Ammon's horn (tissue), 1 donor: ENCODE measurements around the gene LPGAT1.
"Not testable (repeated sequence)": the region's sequence is repeated elsewhere in the genome, so short reads cannot be mapped to it uniquely, and the experiment has no call there.

ENCODE experiments used
- DNase-seq: peaks from one replicate; pipeline ENCODE4 v3.0.0-alpha.2; 2016; ENCODE audit warnings: low spot score

Gene LPGAT1, protein sequence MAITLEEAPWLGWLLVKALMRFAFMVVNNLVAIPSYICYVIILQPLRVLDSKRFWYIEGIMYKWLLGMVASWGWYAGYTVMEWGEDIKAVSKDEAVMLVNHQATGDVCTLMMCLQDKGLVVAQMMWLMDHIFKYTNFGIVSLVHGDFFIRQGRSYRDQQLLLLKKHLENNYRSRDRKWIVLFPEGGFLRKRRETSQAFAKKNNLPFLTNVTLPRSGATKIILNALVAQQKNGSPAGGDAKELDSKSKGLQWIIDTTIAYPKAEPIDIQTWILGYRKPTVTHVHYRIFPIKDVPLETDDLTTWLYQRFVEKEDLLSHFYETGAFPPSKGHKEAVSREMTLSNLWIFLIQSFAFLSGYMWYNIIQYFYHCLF

DNA sequence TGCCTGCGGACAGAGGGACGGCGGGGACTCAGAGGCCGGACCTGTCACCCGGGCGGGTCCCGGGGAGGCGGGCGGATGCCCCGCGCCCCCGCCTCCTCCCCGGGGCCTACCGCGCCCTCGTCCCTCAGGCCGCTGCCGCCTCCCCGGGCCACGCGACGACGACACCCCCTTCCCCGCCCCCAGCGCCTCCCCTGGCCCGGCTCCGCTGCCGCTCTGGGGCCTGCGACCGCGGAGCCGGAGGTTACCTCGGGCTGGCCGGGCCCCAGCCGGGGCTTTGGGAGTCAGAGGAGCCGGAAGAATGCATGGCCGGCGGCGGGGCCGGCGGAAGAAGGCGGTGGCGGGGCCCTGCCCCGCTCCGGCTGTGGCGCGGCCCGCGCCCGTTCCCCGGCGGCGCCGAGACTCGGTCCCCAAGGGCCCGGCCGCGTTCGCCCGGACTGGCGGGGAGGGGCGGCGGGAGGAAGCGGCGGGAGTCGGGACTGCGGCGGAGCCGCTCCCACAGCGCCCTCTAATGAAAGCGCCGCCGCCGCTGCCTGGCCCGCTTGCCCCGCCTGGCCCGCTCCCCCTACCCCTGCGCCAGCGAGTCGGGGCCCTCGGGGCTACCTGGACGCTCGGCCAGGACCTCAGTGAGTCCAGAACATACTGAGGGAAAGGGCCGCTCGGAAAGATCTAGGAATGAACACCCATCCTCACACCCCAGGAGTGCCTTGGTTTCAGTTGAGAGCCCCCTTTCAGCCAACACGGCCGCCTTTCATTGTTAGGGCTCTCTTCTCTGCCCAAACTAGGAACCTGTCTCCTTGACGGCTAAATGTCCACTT is at the start of gene LPGAT1:
Gene LPGAT1 (minus strand): TSS at position 436 of the 815 bp plus-strand sequence. CDS start 1,467 bp downstream, outside the sequence.
- DNase-seq = peak; percentile 80

DNA sequence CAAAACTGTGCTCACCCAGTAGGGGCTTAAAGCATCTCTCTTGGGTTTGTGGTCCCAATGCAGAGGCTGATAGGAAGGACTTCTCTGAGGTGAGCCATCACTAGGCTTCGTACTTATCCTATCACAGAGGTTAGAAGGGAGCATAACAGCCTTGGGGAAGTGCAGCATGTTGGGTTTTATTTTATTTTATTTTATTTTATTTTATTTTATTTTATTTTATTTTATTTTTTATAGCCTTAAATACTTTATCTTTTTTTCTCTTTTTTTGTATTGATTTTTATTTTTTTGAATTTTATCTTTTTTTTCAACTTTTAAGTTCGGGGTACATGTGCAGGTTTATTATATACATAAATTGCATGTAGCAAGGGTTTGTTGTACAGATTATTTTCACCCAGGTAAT is 48.9 kb upstream of the LPGAT1 start:
- DNase-seq = no peak

GRCh38 chr1:211876851-211877590 is 46.5 kb upstream of the LPGAT1 start:
- DNase-seq = peak; percentile 40

GRCh38 chr1:211875541-211875940 is 45.0 kb upstream of the LPGAT1 start:
- DNase-seq = no peak

DNA sequence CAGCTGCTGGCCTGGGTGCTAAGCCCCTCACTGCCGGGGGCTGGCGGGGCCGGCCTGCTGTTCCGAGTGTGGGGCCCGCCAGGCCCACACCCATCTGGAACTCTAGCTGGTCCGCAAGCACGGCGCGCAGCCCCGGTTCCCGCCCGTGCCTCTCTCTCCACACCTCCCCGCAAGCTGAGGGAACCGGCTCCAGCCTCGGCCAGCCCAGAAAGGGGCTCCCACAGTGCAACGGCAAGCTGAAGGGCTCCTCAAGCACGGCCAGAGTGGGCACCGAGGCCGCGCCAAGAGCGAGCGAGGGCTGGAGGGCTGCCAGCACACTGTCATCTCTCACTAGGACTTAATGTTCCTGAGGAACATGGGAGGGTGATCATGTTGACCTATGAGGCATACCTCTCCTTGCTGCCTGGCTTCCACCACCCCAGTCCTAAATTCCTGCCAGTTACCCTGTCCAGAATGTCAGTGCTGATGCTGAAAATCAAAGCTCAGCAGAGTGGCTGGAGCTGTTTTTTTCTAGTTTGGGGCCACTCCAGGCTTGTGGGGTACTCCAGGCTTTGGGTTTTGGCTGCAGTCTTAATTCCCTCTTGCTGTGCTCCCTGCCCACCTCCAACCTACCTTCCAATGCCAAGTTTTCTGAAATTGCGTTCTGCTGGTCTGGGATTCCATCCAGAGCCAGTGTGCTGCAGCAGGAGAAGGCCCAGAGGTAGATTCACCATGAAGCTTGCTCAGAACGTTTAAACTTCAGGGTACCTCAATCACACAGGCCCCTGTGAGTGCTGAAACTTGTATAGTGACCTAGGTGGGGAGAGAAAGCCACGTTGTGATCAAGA is 44.2 kb upstream of the LPGAT1 start:
- DNase-seq = peak; percentile 37

DNA sequence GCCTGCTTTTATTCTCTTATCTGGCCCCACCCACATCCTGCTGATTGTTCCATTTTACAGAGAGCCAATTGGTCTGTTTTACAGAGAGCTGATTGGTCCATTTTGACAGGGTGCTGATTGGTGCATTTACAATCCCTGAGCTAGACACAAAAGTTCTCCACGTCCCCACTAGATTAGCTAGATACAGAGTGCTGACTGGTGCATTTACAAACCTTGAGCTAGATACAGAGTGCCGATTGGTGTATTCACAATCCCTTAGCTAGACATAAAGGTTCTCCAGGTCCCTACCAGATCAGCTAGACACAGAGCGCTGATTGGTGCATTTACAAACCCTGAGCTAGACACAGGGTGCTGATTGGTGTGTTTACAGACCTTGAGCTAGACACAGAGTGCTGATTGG is 43.2 kb upstream of the LPGAT1 start:
- not testable (repeated sequence) for DNase-seq

- DNase-seq = no peak
These were observed 39.6 kb upstream of the LPGAT1 start for GRCh38 chr1:211870156-211870555.

DNA sequence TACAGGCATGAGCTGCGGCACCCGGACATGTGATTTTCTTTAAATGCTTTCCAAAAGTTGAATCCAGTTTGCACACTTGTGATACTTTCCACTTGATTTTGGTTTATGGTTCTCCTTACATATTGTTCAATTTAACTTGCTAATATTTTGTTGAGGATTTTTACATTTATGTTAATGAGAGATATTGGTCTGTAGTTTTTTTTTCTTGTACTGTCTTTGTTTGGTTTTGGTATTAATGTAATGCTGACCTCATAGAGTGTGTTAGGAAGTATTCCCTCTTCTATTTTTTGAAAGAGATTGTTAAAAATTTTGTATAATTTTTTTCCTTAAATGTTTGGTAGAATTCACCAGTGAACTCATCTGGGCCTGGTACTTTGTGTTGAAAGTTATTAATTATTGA is 34.6 kb upstream of the LPGAT1 start:
- no peak for DNase-seq

- DNase-seq = no peak
These were observed 28.8 kb upstream of the LPGAT1 start for GRCh38 chr1:211859405-211859804.

DNA sequence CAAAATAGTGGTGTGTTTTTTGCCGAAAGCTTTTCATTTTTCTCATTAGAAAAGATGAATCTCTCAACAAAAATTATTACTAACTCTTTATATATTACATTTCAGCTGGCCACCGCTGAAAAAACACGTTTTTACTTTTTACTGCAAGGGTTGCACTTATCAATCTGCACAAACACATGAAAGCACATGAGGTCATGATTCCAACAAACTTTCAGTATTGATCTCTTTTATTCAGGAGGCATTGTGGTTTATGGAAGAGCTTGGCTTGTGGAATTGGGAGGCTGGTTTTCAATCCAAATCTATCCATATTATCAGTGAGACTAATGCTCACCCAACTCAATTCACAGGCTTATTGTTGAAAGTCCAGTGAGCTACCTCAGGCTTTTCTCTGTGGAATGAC is 20.6 kb upstream of the LPGAT1 start:
- DNase-seq = no peak

GRCh38 chr1:211843507-211844298 is 13.1 kb upstream of the LPGAT1 start:
- DNase-seq = no peak

DNA sequence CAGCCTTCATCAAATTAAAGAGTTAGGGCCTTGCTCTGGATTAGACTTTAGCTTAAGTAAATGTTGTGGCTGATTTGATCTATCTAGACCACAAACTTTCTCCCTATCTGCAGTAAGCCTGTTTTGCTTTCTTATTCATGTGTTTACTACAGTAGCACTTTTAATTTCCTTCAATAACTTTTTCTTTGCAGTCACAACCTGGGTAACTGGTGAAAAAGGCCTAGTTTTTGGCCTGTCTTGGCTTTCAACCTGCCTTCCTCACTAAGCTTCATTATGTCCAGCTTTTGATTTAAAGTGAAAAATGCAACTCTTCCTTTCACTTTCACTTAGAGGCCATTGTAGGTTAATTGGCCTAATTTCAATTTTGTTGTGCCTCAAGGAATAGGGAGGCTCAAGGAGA is 12.5 kb upstream of the LPGAT1 start:
- DNase-seq = no peak

GRCh38 chr1:211842518-211842917 is 12.0 kb upstream of the LPGAT1 start:
- DNase-seq = no peak

- DNase-seq = no peak
These were observed 8.5 kb upstream of the LPGAT1 start for GRCh38 chr1:211839106-211839505.

GRCh38 chr1:211833174-211833820 is 2.7 kb upstream of the LPGAT1 start:
- DNase-seq = no peak

- no peak for DNase-seq
These were observed 2.1 kb upstream of the LPGAT1 start for GRCh38 chr1:211832661-211833060.

DNA sequence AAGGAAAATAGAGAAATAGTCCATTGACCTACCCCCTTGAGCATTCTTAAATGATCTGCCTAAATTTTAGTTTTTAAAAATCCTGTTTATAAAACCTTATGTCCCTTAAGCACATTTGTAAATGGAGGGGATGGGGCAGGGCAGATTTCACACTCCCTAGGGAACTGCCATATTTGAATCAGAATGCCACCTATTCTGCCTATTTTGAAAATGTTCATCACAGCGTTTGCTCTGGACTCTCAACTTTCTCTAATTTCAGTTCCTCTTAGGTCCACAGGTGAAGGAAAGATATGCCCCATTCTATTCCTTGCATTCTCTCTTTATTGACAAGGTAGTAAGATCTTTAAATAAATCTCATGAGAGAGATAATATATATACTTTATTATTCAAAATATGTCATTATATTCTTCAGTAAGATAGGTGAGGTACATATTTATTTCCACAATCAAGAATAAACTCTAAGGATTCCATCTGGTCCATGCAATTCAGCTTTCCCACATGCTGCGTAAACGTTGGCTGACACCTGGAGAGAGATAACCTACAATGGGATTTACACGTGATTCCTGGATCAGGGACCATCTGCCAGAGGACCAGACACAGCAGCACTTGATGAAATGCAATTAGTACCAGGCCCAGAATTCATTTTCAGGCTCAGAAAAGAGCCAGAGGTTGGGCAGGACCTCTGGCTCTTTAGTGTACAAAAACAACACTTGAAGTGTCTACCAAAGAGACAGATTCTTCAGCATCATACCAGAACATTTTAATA is 1.2 kb upstream of the LPGAT1 start:
- no peak for DNase-seq

GRCh38 chr1:211830055-211830327 is 572 bp downstream of the LPGAT1 start:
- DNase-seq = no peak

- peak; percentile 64 for DNase-seq
These were observed 1.1 kb downstream of the LPGAT1 start for GRCh38 chr1:211829343-211830054.
